Small intestine (tissue), 7 donors: ENCODE results near the gene HUNK. TPM values are rescaled to one million over a fixed set of nuclear protein-coding genes. Genes with fewer than 3 reads are reported as not detected.

Experiments used
- DNase-seq, 2 donors: peaks; one replicate each; pipeline versions ENCODE4 v3.0.0 to v3.0.0-alpha.2; 2013
- FAIRE-seq: peaks from 2 replicates; lab custom pipeline; 2012; peaks lifted over from hg19 to GRCh38; lab: Jason Lieb, UNC
- H3K27ac ChIP-seq, 3 donors: one replicate each; pipeline ENCODE4 v1.5.1; 2013; ENCODE audit warnings: low read length in 2 of 3, mild to moderate bottlenecking in 2 of 3, control low read depth in 1 of 3, inconsistent platforms in 1 of 3, low read depth in 1 of 3, moderate library complexity in 1 of 3
- H3K27me3 ChIP-seq, 3 donors: one replicate each; pipeline ENCODE4 v1.6.1; 2013; ENCODE audit warnings: low read length in 3 of 3, inconsistent platforms in 1 of 3; ENCODE audit not compliant: control insufficient read depth in 3 of 3, insufficient read depth in 3 of 3
- H3K36me3 ChIP-seq, 3 donors: one replicate each; pipeline ENCODE4 v1.6.1; 2013; ENCODE audit warnings: low read length in 3 of 3, inconsistent platforms in 1 of 3, low read depth in 1 of 3, mild to moderate bottlenecking in 1 of 3, moderate library complexity in 1 of 3; ENCODE audit not compliant: control insufficient read depth in 3 of 3, insufficient read depth in 2 of 3
- H3K4me1 ChIP-seq, 3 donors: one replicate each; pipeline ENCODE4 v1.6.1; 2013; ENCODE audit warnings: low read length in 2 of 3, inconsistent platforms in 1 of 3, low read depth in 1 of 3, mild to moderate bottlenecking in 1 of 3, moderate library complexity in 1 of 3; ENCODE audit not compliant: control insufficient read depth in 3 of 3, insufficient read depth in 2 of 3
- H3K4me3 ChIP-seq, 3 donors: one replicate each; pipeline ENCODE4 v1.5.1; 2013; ENCODE audit warnings: low read length in 3 of 3, control low read depth in 1 of 3, inconsistent platforms in 1 of 3, low read depth in 1 of 3, mild to moderate bottlenecking in 1 of 3, moderate library complexity in 1 of 3
- H3K9me3 ChIP-seq, 2 donors: one replicate each; pipeline ENCODE4 v1.6.1; 2013; ENCODE audit warnings: low read depth in 1 of 2, low read length in 1 of 2; ENCODE audit not compliant: control insufficient read depth in 2 of 2, insufficient read depth in 1 of 2
- WGBS, 3 donors: extraction: QIAGEN DNeasy Blood & Tissue Kit; methylation state at CpG; one replicate each; pipeline ENCODE4 v1.1.7; 2013; 5-methylcytosine and 5-hydroxymethylcytosine counted together
- polyA plus RNA-seq, 4 donors: library from polyadenylated mRNA; stranded (reverse) in 3 of 4; unstranded in 1 of 4; fragments of 200-250 nt in 3 of 4; fragments of 120-200 nt in 1 of 4; gene quantifications; one replicate each; pipeline versions ENCODE4 v1.2.1 to v1.2.3, GENCODE V29; 2013
- donor health status: healthy with polysubstance abuse.
- donor health status: control.
- donor health status: control.
- donor health status: Bipolar disorder and iron deficiency.
- donor health status: healthy.

Gene HUNK
- polyA plus RNA-seq, 4 donors = 1.1 to 8.4 (median 2.3) TPM

- Histone ChIP-seq H3K4me3 (no peak overlapping the region), H3K4me1 (peaks cover 0 to 4% (median 0%) of the 10 kb centered on the region in 3 donors), H3K9me3 (no peaks in the 10 kb centered on the region), H3K27me3 (no peaks in the 10 kb centered on the region), H3K36me3 (peaks cover 0 to 49% (median 0%) of the 10 kb centered on the region in 3 donors), H3K27ac (peak overlapping the region in 1 of 3 donors; percentile 13)
- peak; percentile 50 to 71 for DNase-seq
- 31 to 39% (median 31%) methylated on average over 9 of the region's 9 CpGs for WGBS, 3 donors
- FAIRE-seq = no peak
Observed at GRCh38 chr21:31987696-31988095, 114.9 kb downstream of the HUNK start.

DNA sequence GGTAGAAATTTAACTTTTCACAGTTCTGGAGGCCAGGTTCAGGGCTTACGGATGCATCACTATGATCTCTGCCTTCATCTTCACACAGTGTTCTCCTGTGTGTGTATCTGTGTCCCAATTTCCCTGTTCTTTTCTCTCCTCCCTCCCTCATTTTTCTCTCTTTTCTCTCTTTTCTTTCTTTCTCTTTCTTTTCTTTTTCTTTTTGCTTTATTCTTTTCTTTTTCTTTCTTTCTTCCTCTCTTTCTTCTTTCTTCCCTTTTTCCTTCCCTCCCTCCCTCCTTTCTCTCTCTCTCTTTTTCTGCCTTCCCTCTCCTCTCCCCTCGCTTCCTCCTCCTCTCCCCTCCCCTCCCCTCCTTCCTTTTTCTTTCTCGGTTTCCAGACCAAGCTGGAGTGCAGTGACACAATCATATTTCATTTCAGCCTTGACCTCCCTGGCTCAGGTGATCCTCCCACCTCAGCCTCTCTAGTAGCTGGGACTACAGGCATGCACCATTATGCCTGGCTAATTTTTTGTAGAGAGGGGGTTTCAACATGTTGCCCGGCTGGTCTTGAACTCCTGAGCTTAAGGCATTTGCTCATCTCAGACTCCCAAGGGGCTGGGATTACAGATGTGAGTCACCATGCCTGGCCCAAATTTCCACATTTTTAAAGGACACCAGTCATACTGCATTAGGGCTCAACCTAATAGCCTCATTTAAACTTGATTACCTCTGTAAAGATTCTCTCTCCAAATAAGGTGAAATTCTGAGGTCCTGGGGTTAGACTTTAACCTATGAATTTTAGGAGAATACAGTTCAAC is 115.9 kb downstream of the HUNK start:
- DNase-seq (no peak), FAIRE-seq (no peak)
- H3K4me1 ChIP-seq = peaks cover 0 to 4% (median 0%) of the 10 kb centered on the region in 3 donors
- no peaks in the 10 kb centered on the region for H3K27me3 ChIP-seq
- WGBS, 3 donors = 79 to 94% (median 83%) methylated on average over 4 of the region's 4 CpGs
- H3K36me3 ChIP-seq = peaks cover 0 to 50% (median 0%) of the 10 kb centered on the region in 3 donors
- H3K9me3 ChIP-seq = no peaks in the 10 kb centered on the region
- H3K27ac ChIP-seq = no peak overlapping the region
- no peak overlapping the region for H3K4me3 ChIP-seq

- no peaks in the 10 kb centered on the region for H3K27me3 ChIP-seq
- no peak overlapping the region for H3K27ac ChIP-seq
- DNase-seq (peak in 1 of 2 donors; percentile 6), FAIRE-seq (no peak)
- peaks cover 0 to 51% (median 0%) of the 10 kb centered on the region in 3 donors for H3K36me3 ChIP-seq
- H3K9me3 ChIP-seq = no peaks in the 10 kb centered on the region
- WGBS, 3 donors = 87 to 90% (median 89%) methylated on average over 17 of the region's 17 CpGs
- no peak overlapping the region for H3K4me3 ChIP-seq
- peaks cover 0 to 4% (median 0%) of the 10 kb centered on the region in 3 donors for H3K4me1 ChIP-seq
Observed at GRCh38 chr21:31991356-31992331, 118.8 kb downstream of the HUNK start.

DNA sequence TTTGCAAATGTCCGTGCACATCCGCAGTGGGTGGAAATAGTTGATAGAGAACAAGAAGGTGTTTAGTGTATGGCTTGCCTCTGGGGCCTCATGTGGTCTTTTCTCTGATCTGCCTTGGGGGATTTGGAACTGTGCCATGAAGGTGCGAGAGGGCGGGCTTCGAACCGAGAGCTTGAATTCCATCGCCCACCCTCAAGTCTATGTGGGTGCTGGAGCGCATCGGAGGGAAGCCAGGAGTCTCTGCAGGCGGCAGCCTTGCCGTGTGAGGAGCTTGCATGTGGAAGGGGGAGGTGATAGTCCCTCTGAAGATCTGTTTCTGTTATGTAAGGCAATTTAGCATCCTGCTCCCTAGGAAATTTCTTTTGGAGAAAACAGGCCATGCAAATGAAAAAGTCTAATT is 119.6 kb downstream of the HUNK start:
- H3K27me3 ChIP-seq = no peaks in the 10 kb centered on the region
- no peak overlapping the region for H3K4me3 ChIP-seq
- 92 to 97% (median 93%) methylated on average over 11 of the region's 11 CpGs for WGBS, 3 donors
- FAIRE-seq = no peak
- no peak overlapping the region for H3K27ac ChIP-seq
- H3K4me1 ChIP-seq = peaks cover 0 to 4% (median 0%) of the 10 kb centered on the region in 3 donors
- no peak for DNase-seq
- H3K9me3 ChIP-seq = no peaks in the 10 kb centered on the region
- peaks cover 0 to 51% (median 0%) of the 10 kb centered on the region in 3 donors for H3K36me3 ChIP-seq

- Histone ChIP-seq H3K4me3 (no peak overlapping the region), H3K9me3 (no peaks in the 10 kb centered on the region), H3K27ac (no peak overlapping the region), H3K36me3 (peaks cover 0 to 64% (median 0%) of the 10 kb centered on the region in 3 donors), H3K27me3 (no peaks in the 10 kb centered on the region), H3K4me1 (no peaks in the 10 kb centered on the region)
- FAIRE-seq (no peak), DNase-seq (no peak)
- WGBS, 3 donors = 71 to 78% (median 72%) methylated on average over 10 of the region's 10 CpGs
Observed at GRCh38 chr21:31993826-31994825, 121.3 kb downstream of the HUNK start.

- H3K9me3 ChIP-seq = no peaks in the 10 kb centered on the region
- no peaks in the 10 kb centered on the region for H3K4me1 ChIP-seq
- no peaks in the 10 kb centered on the region for H3K27me3 ChIP-seq
- DNase-seq = no peak
- no peak for FAIRE-seq
- no peak overlapping the region for H3K4me3 ChIP-seq
- peaks cover 0 to 69% (median 0%) of the 10 kb centered on the region in 3 donors for H3K36me3 ChIP-seq
- 71 to 78% (median 75%) methylated on average over 4 of the region's 4 CpGs for WGBS, 3 donors
- H3K27ac ChIP-seq = no peak overlapping the region
Observed at GRCh38 chr21:31997191-31997590, 124.4 kb downstream of the HUNK start.

- WGBS, 3 donors = 90 to 93% (median 92%) methylated on average over 12 of the region's 12 CpGs
- DNase-seq = no peak
- Histone ChIP-seq H3K9me3 (peaks cover 0 to 3% of the 10 kb centered on the region in 2 donors), H3K27ac (no peak overlapping the region), H3K4me3 (no peak overlapping the region), H3K27me3 (no peaks in the 10 kb centered on the region), H3K36me3 (peaks cover 0 to 54% (median 0%) of the 10 kb centered on the region in 3 donors), H3K4me1 (no peaks in the 10 kb centered on the region)
- no peak for FAIRE-seq
Observed at GRCh38 chr21:31999810-32000468, 127.1 kb downstream of the HUNK start.
